Activated CD4-positive, alpha-beta T cell treated with anti-CD3 and anti-CD28 coated beads, Interleukin-2, amount 50 U/mL, for 24 hours (primary cell): Measurements from ENCODE around the gene ACSS2.

Source experiments
- DNase-seq, 2 donors: peaks; one replicate each; pipeline ENCODE4 v3.0.0-alpha.2; 2020; ENCODE audit warnings: low read depth in 1 of 2, low spot score in 1 of 2

Gene ACSS2

DNA sequence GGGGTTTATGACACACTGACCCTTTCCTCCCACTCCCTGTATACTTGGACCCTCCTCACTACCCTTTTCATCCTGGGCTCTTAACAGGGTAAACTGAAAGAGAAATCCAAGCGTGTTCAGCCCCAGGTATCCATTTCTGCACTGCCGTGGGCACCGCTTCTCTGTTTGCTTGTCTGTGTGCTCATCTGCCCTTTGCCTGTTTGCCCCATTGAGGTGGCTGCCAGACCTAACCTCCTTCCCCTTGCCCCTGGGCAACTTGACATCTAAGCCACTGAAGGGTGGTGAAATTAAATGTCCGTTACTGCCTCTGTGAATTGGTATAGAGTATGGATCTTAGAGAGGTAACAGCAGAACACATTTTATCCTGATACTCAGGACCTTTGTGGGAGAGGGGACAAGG is 38.7 kb downstream of the ACSS2 start:
- no peak for DNase-seq

DNA sequence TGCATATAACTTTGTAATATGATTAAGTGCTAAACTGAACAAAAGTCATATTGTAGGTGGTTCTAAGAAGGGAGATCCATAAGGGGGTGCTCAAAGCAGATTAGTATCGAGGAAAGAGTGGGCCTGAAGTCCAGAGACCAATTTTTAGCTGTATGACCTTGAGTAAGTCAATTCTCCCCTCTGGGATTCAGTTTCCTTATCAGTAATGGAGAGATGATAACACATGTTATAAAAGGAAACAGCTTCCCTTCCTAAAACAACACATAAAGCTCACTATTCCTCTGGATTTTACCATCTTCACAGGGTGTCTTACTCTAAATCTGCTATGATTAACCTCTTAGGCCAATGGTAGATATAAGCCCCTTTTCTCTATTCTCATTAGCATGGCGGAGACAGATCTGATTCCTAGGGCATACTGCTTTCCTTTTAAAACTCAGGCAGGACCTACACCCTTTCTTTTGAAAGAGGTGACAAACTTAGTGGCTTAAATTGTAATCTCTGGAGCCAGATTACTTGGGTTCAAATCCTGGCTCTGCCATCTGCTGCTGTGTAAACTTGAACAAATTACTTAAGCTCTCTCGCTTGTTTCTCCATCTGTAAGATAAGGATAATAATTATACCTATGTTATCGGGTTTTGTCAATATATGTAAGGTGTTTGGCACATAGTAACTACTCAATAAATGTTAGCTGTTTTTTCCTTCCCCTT is 39.5 kb downstream of the ACSS2 start:
- DNase-seq, result no peak

DNA sequence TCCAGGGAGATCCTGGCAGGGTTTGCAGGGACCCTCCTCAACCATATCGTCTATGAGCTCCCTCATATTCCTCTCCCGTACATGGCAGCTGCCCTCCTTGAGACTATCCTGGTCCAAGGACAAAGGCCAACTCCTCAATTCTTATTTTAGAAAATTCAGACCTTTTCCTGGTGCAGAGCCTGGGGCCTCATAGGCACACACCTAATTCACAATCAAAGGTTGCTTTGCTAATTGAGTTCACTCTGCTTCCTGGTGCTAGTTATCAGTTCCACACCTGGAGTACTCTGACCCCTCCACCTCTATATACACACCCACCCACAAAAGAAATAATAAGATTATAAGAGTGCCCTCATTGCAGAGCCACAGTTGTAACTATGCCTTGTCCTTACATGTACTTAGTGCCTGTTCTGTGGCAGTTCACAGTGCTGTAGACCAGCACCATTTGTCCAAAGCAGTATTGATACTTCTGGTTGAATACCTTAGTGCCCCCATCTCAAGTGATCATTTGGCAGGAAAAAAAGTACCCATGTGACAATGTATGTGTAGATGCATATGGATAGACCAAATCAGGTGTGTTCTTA is 40.5 kb downstream of the ACSS2 start:
- no peak for DNase-seq

DNA sequence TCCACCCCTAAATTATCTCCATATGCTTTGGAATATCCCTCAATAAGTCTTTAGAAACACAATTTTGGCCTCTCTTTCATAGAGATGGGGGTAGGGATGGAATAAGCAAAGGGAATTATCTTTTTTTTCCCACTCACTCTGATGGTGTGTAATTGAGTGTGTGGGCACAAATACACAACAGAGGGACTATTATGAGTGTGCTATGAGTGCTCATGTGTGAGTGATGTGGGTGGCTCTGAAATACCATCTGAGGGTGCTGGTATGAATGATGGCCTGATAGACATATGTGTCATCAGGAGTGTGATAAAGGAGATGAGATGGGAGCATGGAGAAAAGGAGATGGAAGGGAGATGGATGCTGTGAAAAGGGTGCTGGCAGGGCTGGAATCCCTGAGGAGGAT is 43.6 kb downstream of the ACSS2 start:
- no peak for DNase-seq

DNA sequence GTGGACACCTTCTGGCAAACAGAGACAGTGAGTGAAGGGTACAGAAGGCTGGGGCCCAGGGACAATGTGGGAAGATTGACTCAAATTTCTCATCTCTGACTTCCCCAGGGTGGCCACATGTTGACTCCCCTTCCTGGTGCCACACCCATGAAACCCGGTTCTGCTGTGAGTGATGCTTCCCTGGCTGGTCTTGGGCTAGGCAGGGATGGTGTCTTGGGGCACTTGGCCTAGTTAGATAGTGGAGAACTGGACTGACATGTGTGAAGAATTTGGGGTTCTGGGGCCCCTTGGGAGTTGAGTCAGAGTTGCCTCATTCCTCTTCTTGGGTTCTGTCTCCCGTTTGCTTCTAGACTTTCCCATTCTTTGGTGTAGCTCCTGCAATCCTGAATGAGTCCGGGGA is 45.0 kb downstream of the ACSS2 start:
- DNase-seq, result no peak

DNA sequence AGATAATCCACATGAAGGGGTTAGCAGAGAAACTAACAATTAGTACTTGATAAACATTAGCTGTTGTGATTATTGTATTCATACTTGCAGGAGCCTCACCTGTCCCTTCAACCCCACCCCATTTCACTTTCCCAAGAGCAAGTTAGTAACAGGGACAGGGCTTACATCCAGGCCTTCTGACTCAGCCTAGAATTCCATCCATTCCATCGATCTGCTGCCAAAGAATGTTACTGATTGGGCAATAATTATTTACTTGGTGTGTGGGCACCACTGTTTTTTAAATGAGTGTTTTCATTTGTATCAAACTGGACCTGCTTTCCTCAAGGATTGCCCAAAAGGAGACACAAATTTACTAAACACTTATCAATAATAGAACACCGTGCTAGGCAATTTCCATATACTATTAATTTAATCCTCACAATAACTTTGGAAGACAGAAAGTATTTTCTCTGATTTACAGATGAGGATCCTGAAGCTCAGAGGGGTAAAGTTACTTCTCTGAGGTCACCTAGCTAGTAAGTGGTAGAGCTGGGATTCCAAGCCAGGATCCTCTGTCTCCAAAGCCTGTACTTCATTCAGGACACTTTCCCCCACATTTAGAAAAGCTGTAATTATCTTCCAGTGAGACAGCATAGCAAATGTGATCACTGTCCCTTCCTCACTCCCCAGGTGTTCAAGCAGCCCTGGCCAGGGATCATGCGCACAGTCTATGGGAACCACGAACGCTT is 46.4 kb downstream of the ACSS2 start:
- DNase-seq, result no peak

DNA sequence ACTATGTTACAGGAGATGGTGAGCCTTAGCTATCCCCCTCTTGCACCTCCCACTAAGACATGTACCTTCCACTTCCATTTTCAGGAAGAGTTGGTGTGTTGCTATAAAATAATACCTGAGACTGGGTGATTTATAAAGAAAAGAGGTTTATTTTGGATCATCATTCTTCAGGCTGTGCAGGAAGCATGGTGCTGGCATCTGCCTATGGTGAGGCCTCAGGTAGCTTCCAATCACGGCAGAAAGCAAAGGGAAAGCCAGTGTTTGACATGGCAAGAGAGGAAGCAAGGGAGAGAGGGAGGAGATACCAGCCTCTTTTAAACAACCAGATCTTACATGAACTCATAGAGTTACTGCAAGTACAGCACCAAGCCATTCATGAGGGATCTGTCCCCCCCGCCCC is 47.0 kb downstream of the ACSS2 start:
- DNase-seq, result no peak

DNA sequence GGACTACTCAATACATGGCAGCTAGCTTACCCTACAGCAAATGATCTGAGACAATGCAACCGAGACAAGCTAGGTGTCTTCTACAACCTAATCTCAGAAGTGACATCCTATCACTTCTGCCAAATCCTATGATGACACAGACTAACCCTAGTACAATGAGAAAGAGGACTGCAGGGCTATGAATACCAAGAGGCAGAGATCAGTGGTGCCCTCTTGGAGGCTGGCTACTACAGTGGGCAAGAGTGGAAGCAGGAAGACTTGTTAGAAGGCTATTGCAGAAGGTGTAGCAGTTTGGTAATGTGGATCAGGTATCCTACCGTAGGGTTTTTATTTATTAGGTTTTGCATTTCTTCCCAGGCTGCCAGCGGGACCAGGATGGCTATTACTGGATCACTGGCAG is 48.9 kb downstream of the ACSS2 start:
- DNase-seq, result no peak

DNA sequence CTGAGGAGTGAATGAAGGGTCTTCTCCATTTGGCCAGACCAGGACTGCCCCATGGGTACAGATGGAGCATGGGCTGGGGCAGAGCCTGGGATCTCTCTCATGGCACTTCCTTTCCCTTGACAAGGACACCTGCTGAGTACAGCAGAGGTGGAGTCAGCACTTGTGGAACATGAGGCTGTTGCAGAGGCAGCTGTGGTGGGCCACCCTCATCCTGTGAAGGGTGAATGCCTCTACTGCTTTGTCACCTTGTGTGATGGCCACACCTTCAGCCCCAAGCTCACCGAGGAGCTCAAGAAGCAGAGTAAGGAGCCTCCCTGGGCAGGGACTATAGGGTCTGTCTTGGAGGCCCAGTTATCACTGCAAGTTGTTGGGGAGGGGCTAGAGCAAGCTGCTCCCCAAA is 49.6 kb downstream of the ACSS2 start:
- no peak for DNase-seq

DNA sequence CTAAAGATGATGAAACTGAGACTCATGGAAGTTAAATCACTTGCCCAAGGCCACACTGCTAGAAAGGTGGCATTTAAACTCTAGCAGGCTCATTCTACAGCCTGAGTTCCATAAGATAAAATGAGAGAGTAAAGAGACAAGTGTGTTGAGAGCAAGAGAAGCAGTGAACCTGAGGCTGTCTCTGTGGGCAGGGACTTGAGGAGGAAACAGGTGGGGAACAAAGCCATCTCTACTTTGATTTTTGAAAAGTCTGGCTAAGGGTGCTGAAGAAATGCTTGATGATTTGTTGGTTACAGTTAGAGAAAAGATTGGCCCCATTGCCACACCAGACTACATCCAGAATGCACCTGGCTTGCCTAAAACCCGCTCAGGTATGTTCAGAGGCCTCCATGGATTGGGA is 50.2 kb downstream of the ACSS2 start:
- no peak for DNase-seq

DNA sequence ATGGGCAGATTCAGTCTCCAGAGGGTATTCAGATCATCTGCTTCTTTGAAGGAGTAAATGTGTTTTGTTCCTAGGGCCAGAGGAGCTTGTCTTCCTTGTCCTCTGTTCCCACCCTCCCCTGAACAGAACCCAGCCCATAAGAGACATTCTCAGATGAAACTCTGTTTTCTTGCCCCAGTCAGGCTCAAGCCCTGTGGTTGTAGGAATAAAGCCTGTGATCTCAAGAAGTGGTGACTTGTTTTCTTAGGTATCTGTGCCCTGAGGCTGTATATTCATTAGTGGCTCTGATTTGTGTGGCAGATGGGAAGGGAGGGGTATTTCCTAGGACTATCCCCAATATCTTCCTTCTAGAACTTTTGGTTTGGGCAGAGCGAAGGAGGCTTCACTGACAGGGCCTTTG is 51.3 kb downstream of the ACSS2 start:
- no peak for DNase-seq

DNA sequence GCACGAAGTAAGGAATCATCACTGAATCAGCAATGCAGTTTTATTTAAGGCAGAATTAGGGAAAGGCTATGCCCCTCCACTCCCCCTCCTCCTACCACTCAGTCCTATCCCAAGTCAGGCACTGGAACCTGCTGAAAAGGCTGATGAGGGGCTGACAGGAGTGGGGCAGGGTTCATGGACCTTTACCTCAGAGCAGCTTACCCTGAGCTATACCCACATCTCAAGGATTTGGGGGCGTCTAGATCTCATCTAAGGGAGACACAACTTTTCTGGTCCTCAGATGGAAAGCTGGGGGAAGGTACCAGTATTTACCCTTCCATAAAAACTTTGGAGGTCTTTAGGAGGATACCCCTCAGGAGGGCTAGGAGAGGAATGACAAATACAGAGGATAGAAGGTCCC is 52.0 kb downstream of the ACSS2 start:
- DNase-seq, result no peak

DNA sequence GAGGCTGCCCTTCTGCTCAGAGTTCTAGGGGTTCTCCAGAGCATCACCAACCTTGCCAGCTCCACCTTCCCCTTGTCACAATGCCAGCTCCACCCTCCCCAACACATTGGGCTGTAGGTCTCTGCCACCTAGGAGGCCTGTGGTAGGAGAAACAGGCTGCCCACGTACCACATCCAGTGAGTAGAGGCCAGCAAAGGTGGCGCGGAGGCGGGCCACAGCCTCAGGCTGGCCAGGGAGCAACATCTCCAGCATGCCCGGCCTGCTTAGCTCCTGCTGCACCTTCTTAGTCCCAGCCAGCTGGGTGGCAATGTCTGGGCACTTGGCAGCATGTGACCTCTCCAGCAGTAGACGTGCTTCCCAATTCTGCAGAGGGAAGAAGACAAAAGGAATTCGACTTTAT is 55.4 kb downstream of the ACSS2 start:
- no peak for DNase-seq

DNA sequence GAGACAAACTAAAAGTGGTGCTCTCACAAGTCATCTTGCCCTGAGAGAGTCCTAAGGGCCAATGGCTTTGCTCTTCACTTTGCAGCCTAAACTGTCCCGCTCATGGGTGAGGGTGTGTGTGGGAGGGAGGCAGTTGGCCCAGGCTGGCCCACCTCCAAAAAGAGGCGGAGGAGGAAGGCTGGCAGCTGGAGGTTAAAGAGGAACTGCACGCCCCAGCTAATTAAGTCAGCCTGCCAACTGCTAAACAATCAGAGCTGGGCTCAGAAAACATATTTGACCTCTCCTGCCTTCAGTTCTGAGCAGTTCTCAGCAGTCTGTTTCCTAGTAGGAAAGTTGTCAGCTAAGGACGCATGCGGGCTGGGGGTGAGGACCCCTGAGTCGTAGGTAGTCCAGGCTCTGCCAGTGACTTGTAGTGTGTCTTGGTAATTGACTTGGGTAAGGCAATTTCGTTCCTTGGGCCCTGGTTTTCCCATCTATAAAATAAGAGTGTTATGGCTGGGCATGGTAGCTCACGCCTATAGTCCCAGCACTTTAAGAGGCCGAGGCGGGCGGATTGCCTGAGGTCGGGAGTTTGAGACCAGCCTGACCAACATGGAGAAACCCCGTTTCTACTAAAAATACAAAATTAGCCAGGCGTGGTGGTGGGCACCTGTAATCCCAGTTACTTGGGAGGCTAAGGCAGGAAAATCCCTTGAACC is 62.2 kb downstream of the ACSS2 start:
- no peak for DNase-seq

DNA sequence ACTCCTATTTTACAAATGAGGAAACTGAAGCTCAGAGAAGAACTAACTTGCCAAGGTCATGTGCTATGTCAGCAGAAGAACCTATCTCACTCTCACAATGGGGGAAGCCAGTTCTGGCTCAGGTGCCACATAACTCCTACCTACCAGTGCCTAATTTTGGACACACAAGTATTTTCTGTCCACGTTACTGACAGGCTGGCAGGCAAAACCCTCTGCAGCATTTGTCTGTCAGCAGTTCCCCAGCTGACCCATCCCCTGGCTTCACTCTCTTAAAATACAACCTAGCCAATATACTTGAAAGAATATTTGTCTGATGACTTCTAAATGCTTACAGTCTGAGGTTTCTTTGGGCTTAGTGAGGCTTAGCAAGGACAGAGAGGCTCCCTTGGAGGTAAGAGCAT is 63.7 kb downstream of the ACSS2 start:
- no peak for DNase-seq

DNA sequence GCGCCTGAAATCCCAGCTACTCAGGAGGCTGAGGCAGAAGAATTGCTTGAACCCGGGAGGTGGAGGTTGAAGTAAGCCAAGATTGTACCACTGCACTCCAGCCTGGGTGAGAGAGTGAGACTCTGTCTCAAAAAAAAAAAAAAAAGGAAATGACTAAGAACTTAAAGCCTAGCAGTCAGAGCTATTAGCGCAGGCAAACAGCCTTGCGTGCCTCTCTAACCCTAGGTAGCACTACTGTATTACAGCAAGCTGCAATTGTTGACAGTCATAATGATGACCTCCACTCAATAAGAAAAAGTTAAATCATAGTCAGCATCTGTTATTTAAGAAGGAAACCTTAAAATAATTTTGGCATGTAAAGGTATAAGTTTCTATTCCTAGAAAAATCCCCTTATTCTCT is 64.8 kb downstream of the ACSS2 start:
- no peak for DNase-seq

DNA sequence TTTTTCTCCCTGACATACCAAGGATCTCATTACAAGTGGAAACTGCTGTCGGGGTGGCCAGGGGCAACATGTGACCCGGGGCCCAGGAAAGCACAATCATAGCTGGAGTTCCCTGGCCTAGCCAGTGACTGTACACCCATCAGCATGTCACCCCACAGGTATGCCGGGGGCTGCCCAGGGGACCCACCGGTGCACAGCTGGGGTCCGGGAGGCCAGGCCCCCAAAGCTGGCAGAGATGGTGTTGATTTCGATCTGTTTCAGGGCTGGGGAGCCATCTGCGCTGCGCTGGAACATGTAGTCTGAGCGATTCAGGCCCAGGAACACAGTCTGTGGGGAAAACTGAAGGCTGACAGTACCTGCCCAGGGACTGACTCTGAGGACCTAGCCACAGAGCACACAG is 65.9 kb downstream of the ACSS2 start:
- DNase-seq, result no peak

DNA sequence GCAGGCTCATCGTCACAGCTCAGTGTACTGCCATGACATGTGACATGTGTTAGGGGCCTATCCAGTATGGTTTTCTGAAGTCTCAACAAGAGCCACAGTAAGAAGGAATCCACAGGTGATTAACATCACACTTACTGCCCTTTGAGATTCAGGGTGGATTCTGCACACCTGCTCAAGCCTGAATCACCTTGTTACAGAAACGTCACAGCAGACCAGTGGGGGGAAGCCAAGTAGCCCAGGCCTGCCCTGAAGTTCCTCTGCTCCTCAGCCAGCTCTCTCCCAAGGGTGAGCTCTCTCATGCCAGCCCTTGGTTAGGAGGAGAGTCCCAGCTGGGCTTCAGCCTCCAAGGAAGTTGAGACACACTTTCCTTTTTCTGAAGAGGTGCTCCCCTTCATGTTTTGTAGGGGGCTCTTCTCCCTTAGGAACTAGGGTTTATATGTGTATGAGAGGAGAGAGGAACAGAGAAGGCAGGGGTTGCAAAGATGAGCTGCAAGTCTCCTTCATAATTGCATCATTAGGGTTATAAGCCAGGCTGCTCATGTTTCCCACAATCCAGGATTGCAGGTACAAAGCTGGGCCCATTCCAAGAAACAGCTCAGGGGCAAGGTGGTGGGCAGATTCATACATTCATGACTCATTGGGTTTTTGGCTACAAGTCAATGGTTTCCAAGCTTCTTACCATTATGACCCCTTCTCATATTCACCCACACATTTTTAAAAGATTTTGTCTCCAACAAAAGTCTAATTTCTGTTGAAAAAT is 67.6 kb downstream of the ACSS2 start:
- DNase-seq, result no peak

DNA sequence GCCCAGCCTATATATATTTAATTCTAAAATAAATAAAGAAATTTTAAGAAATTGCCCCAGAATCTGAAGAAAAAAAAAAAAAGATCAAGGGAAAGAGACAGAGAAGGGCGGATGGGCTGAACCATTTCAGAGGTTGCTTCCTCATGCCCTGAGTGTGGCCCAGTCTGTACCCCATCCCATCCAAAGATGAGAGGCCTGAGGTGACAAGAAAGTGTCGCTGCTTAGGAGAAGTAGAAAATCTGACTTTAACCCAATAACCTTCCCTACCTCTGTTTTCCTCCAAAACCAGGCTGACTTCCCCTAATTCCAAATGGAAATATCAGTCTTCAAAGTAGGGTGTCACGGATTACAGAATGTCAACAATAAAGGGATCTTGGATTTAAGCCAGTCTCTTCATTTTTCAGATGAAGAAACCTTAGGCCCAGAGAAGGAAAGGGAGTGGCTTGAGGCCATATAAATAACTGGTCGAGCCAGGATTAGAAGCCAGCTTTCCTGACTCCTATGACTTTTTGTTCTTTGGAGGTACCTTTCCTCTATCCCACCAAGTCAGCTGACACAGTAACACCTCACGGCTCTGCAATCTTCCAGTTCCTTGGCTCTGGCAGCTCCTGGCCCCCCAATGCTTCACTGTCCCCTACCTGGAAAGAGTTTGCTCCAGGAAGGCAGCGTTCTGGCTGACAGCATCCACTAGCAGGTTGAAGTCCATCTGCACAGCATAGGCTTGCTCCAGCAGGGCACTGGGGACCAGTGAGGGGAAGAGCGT is 69.1 kb downstream of the ACSS2 start:
- no peak for DNase-seq

DNA sequence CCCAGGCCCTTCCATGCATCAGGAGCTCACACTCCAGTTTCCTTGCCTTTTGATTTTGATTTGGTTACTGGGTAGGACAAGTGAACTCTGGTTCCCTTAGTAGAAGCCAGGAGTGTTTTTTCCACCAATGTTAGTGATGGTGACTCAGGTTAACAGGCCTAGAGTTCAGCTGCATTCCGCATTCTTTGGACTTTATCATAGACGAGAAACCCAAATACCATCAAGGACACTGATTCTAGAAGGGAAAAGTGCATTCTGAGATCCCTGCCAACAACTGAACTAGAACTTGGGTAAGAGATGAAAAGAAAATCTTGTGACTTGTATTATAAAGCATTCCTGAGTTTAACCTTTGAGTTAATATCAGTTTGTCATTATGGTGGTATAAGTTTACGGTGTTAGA is 70.2 kb downstream of the ACSS2 start:
- no peak for DNase-seq

DNA sequence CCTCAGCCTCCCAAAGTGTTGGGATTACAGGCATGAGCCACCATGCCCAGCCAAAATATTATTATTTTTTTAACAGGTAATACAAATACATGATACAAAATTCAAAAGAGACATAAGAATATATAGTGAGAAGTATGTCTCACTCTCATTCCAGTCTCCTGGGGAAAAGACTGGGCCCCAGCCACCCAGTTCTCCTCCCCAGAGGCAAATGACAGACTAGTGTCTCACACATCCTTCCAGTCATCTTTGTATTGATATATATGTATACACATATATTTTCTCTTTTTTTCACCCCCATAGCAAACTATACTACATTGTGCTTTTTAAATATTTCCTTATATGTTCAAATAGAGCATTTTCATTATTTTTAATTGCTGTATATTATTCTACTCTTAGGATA is 70.9 kb downstream of the ACSS2 start:
- no peak for DNase-seq
